GM21528 (cell line): ENCODE measurements around the gene KIF4A.
"Not testable (repeated sequence)": the region's sequence is repeated elsewhere in the genome, so short reads cannot be mapped to it uniquely, and the experiment has no call there.

ENCODE experiments used
- ATAC-seq: cut with Tn5 transposase; IDR thresholded peaks from one replicate; pipeline ENCODE4 v1.9.1; 2021; ENCODE audit warnings: mild to moderate bottlenecking, moderate library complexity; ENCODE audit not compliant: unreplicated experiment, low FRiP score

The KIF4A gene

GRCh38 chrX:70289793-70290770, at the start of gene KIF4A, which contains the start of gene PDZD11:
TSS of gene KIF4A (plus strand) at chrX:70290104. CDS start at chrX:70290459, 355 bp downstream.
TSS of gene PDZD11 (minus strand) at chrX:70289927. CDS start at chrX:70289341, 586 bp downstream.
- ATAC-seq, result peak; percentile 98

GRCh38 chrX:70240751-70241150, 49.2 kb upstream of the KIF4A start:
- no peak for ATAC-seq

GRCh38 chrX:70241501-70241900, 48.4 kb upstream of the KIF4A start:
- ATAC-seq, result no peak

GRCh38 chrX:70243601-70244000, 46.3 kb upstream of the KIF4A start:
- ATAC-seq, result not testable (repeated sequence)

- no peak for ATAC-seq
Measured at GRCh38 chrX:70244881-70245280, 45.0 kb upstream of the KIF4A start.

- no peak for ATAC-seq
Measured at GRCh38 chrX:70247252-70247651, 42.7 kb upstream of the KIF4A start.

- ATAC-seq, result no peak
Measured at GRCh38 chrX:70252491-70252890, 37.4 kb upstream of the KIF4A start.

GRCh38 chrX:70253377-70254062, 36.4 kb upstream of the KIF4A start:
- no peak for ATAC-seq

GRCh38 chrX:70254063-70254400, 35.9 kb upstream of the KIF4A start:
- ATAC-seq, result no peak

- ATAC-seq, result no peak
Measured at GRCh38 chrX:70254909-70255308, 35.0 kb upstream of the KIF4A start.

- no peak for ATAC-seq
Measured at GRCh38 chrX:70255452-70255851, 34.5 kb upstream of the KIF4A start.

GRCh38 chrX:70257423-70258288, 32.2 kb upstream of the KIF4A start:
- ATAC-seq, result no peak

- ATAC-seq, result no peak
Measured at GRCh38 chrX:70260104-70260503, 29.8 kb upstream of the KIF4A start, which contains the start of gene P2RY4. TSS of gene P2RY4 (minus strand) at chrX:70260204. CDS start at chrX:70259624, 580 bp downstream.

- no peak for ATAC-seq
Measured at GRCh38 chrX:70262952-70263567, 26.8 kb upstream of the KIF4A start.

GRCh38 chrX:70264784-70265183, 25.1 kb upstream of the KIF4A start:
- no peak for ATAC-seq

GRCh38 chrX:70268034-70268433, 21.9 kb upstream of the KIF4A start, which contains the start of gene ARR3:
TSS of gene ARR3 (plus strand) at chrX:70268334. CDS start at chrX:70269386, 1,052 bp downstream.
- ATAC-seq, result no peak

- not testable (repeated sequence) for ATAC-seq
Measured at GRCh38 chrX:70274029-70274428, 15.9 kb upstream of the KIF4A start.

GRCh38 chrX:70279081-70279480, 10.8 kb upstream of the KIF4A start:
- ATAC-seq, result no peak

- no peak for ATAC-seq
Measured at GRCh38 chrX:70280573-70280972, 9.3 kb upstream of the KIF4A start.

GRCh38 chrX:70281951-70282350, 8.0 kb upstream of the KIF4A start, which contains the start of gene RAB41:
TSS of gene RAB41 (plus strand) at chrX:70282172. CDS start at chrX:70282218, 46 bp downstream.
- ATAC-seq, result no peak
